HG03439 (cell line): ENCODE measurements around the gene SUN3.
A peak's percentile ranks its signal among the peaks of the same experiment; 100 is the strongest.

ENCODE experiments used
- ATAC-seq: cut with Tn5 transposase; IDR thresholded peaks from one replicate; pipeline ENCODE4 v1.9.1; 2021; ENCODE audit warnings: mild to moderate bottlenecking, moderate library complexity; ENCODE audit not compliant: unreplicated experiment

The SUN3 gene

GRCh38 chr7:48028938-48029337 is at the start of gene SUN3:
TSS of gene SUN3 (minus strand) at chr7:48029107. CDS start at chr7:48028938, 169 bp downstream.
- no peak for ATAC-seq

GRCh38 chr7:48078470-48078869 is 49.6 kb upstream of the SUN3 start:
- no peak for ATAC-seq

GRCh38 chr7:48077423-48077822 is 48.5 kb upstream of the SUN3 start:
- ATAC-seq = no peak

GRCh38 chr7:48074204-48074654 is 45.3 kb upstream of the SUN3 start:
- no peak for ATAC-seq

- no peak for ATAC-seq
Measured at GRCh38 chr7:48067475-48067874, 38.6 kb upstream of the SUN3 start.

- ATAC-seq = no peak
Measured at GRCh38 chr7:48063985-48064384, 35.1 kb upstream of the SUN3 start.

DNA sequence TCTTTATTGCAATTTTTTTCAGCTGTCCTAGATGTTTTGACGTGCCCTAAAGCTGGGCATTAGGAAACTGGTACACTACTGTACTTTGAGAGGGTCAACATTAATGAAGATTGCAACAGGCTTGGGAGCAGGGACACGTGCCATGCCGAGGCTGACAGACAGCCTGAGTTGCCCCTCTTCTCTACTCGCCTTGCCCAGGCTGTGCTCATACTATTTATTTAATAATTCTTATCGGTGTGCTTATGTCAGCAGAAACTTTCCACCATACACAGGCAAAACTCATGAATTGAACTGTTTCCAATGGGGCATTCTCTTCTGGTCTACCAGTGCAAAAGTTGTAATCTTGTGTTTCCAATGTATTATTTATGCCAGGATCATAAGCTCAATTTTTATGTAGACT is 30.8 kb upstream of the SUN3 start:
- ATAC-seq = no peak

DNA sequence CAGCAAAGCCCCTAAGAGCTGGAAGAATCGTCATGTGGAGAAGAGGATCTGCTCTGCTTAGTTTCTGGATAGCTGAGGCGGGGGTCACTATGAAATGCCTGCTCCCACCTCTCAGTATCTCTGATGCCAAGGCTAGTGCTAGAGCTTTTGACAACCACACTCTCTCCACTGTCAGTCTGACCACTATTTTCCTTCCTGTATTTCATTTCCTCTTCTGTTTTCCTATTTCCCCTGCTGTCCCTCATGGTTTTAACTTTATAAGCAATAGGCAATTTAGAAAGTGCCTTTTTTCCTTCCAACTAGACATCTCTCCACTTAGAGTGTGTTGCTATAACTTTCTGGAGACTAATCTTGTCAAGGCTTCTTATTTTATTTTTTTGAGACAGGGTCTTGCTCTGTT is 30.1 kb upstream of the SUN3 start:
- ATAC-seq = no peak

GRCh38 chr7:48053736-48054135 is 24.8 kb upstream of the SUN3 start:
- ATAC-seq = no peak

- ATAC-seq = peak; percentile 61
Measured at GRCh38 chr7:48052748-48053147, 23.8 kb upstream of the SUN3 start.

DNA sequence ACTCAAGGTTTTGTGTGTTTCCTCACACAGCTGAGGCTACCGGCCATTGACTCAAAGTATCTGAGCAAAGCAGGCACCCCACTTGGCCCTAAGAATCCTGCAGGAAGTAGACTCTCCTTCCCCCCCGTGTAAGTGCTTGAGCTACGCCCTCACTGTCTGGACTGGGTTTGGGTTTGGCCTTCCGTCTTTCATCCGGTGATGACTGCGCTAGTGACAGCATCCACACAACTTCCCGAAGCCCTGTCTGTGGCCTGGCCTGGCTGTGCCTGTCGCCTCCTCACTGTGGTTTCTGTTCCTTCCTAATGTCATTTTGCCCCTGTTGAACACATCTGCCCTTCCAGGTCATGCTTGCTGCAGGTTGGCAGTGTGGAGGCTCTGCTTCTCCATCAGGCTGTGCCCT is 20.9 kb upstream of the SUN3 start:
- no peak for ATAC-seq

- no peak for ATAC-seq
Measured at GRCh38 chr7:48048113-48048512, 19.2 kb upstream of the SUN3 start.

DNA sequence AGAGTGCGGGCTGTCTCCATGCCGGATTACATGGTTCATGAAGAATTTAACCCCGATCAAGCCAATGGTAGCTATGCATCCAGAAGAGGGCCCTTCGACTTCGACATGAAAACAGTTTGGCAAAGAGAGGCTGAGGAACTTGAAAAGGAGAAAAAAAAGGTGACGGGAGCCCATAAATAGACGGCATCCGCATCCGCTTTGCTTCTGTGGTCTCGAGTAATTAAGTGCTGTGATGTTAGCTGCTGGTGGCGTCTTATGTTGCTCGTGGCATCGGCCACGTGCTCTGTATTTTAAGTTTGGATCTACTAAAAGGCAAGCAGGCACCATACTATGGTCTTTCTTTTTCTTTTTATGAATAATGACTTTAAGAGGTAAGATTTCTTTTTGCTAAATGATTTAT is 17.6 kb upstream of the SUN3 start:
- ATAC-seq = no peak

GRCh38 chr7:48045195-48045765 is 16.4 kb upstream of the SUN3 start:
- ATAC-seq = no peak

GRCh38 chr7:48042636-48043035 is 13.7 kb upstream of the SUN3 start:
- ATAC-seq = no peak

- ATAC-seq = no peak
Measured at GRCh38 chr7:48042216-48042615, 13.3 kb upstream of the SUN3 start.

- no peak for ATAC-seq
Measured at GRCh38 chr7:48041653-48041970, 12.7 kb upstream of the SUN3 start.

DNA sequence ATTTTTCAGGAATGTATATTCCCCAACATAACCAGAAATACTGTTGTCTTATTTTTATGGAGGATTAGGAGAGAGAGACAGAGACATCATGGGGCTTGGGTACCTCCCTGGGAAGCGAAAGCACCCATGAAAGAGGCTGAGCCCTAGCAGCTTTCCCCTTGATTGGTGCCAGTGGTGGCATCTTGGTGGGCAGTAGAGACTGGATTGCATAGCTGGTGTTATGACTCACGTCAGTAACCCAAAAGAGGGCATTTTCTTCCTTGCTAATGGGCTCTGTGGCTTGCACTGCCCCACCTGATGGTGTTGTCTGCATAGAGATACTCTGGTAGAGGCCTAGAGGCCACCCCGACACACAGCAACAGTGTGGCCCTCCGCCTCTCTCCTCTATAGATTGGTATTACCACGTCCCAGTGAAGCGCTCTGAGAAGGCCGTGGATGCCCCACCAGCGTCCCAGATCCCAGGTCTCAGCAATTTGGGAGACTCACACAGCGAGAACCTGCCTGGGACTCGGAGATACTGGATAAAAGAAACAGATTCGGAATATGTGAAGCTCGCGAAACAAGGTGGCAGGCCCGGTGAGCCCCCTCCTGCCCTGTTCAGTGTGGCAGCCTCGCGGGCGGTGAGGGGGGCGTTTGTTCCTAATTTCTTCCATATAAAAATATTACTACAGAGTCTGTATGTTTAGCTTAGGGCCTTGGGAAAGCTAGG is 12.2 kb upstream of the SUN3 start:
- ATAC-seq = no peak

- ATAC-seq = no peak
Measured at GRCh38 chr7:48038815-48039506, 10.1 kb upstream of the SUN3 start.

GRCh38 chr7:48035967-48036478 is 7.1 kb upstream of the SUN3 start:
- ATAC-seq = no peak

DNA sequence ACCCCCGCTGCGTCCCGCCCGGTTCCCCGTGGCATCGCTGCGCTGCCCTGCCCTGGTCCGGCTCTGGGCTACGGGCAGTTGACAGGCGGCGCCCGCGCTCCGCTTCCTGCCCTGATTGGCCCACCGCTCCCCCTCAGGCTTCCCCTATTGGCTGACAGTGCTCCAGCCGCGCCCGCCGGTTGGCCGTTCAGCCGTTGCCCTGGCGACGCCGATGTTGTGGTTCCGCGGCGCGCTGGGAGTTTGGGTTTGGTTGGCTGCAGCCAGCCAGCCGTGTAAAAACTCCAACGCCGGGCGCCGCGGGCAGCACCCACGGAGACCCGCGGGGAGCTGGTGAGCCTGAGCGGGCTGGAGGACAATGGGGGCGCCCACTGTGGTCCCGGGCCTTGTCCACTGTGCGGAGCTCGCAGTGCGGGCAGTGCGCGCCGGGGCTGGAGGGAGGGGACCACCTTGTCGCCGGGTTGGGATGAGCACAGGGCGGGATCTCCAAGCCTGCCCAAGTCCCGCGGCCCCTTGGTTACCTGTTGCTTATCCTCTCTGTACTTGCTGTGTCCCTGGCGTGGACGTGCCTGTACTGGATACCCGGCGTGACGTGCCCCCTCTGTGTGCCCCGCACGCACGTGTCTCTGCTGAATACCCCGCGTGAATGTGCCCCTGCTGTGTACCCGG is 6.5 kb upstream of the SUN3 start, which contains the start of gene C7orf57:
Gene C7orf57, plus strand, starts transcription at position 243 of the 666 bp plus-strand sequence. CDS start 766 bp downstream, outside the sequence.
- ATAC-seq = peak; percentile 96
